GM12801 (cell line): ENCODE results near the gene C9orf72.

Experiments
- CTCF ChIP-seq: IDR thresholded peaks from one replicate; pipeline ENCODE4 v1.5.1; 2011; ENCODE audit warnings: control low read depth; ENCODE audit not compliant: insufficient read length; ENCODE audit errors: extremely low read depth

C9orf72 gene

GRCh38 chr9:27591093-27591492 lies 17.8 kb upstream of the C9orf72 start:
- TF ChIP-seq CTCF = no peak

- TF ChIP-seq CTCF = no peak
Observed at GRCh38 chr9:27590651-27591050, 17.4 kb upstream of the C9orf72 start.

- TF ChIP-seq CTCF = no peak
Observed at GRCh38 chr9:27589462-27589861, 16.2 kb upstream of the C9orf72 start.

- TF ChIP-seq CTCF = no peak
Observed at GRCh38 chr9:27586304-27586703, 13.0 kb upstream of the C9orf72 start.

GRCh38 chr9:27584931-27585330 lies 11.7 kb upstream of the C9orf72 start:
- TF ChIP-seq CTCF = no peak

GRCh38 chr9:27582794-27583193 lies 9.5 kb upstream of the C9orf72 start:
- no peak for TF ChIP-seq CTCF

GRCh38 chr9:27581826-27582225 lies 8.5 kb upstream of the C9orf72 start:
- TF ChIP-seq CTCF = no peak
